Gastroesophageal sphincter (tissue), 4 donors: Measurements from ENCODE around the gene AK8. TPM values are rescaled to one million over a fixed set of nuclear protein-coding genes. Genes with fewer than 3 reads are reported as not detected.

Experiments used
- ATAC-seq: fragments of 150-250 bp; one replicate; pipeline ENCODE4 v1.9.1; 2016; ENCODE audit warnings: mild to moderate bottlenecking, moderate library complexity
- H3K27ac ChIP-seq, 4 donors: fragments of 200-600 bp; sonication (generic) in 3 of 4; 1 replicate in 3 of 4; 2 replicates in 1 of 4; pipeline ENCODE4 v1.5.1; 2016 to 2019
- H3K27me3 ChIP-seq: fragments of 200-600 bp; sonication (generic); one replicate; pipeline ENCODE4 v1.5.1; 2019
- H3K36me3 ChIP-seq, 2 donors: fragments of 200-600 bp; sonication (generic); one replicate each; pipeline ENCODE4 v1.5.1; 2019; ENCODE audit warnings: control low read depth in 1 of 2
- H3K4me1 ChIP-seq, 3 donors: fragments of 200-600 bp; sonication (generic); 1 replicate in 2 of 3; 2 replicates in 1 of 3; pipeline ENCODE4 v1.5.1; 2016 to 2019; ENCODE audit warnings: control low read depth in 2 of 3
- H3K4me3 ChIP-seq, 2 donors: fragments of 200-600 bp; sonication (generic); one replicate each; pipeline ENCODE4 v1.5.1; 2019; ENCODE audit warnings: mild to moderate bottlenecking in 1 of 2, moderate library complexity in 1 of 2
- H3K9me3 ChIP-seq, 3 donors: fragments of 200-600 bp; sonication (generic); one replicate each; pipeline ENCODE4 v1.5.1; 2017 to 2019; ENCODE audit warnings: control low read depth in 2 of 3
- EP300 ChIP-seq: sonication (generic); formaldehyde crosslinking; IDR thresholded peaks from one replicate; pipeline ENCODE4 v1.6.1; 2017; ENCODE audit warnings: antibody characterized with exemption, mild to moderate bottlenecking
- POLR2A ChIP-seq, 2 donors: fragments of 450-650 bp; IDR thresholded peaks; one replicate each; pipeline ENCODE4 v1.6.1; 2017; ENCODE audit warnings: antibody characterized with exemption in 2 of 2, mild to moderate bottlenecking in 2 of 2, moderate library complexity in 1 of 2
- POLR2AphosphoS5 ChIP-seq: sonication (generic); formaldehyde crosslinking; IDR thresholded peaks from one replicate; pipeline ENCODE4 v1.6.1; 2017; ENCODE audit warnings: antibody characterized with exemption
- WGBS, 2 donors: methylation state at CpG; one replicate each; pipeline ENCODE4 v1.1.5; 2018; ENCODE audit warnings: low coverage in 1 of 2; 5-methylcytosine and 5-hydroxymethylcytosine counted together
- total RNA-seq, 4 donors: library from RNA; depleted of rRNA; stranded (reverse); fragments of >200 nt; gene quantifications; one replicate each; pipeline ENCODE4 v1.1.0, GENCODE V29; 2016
- TF ChIP-seq, protein P1 (sequence below), 4 experiments: fragments of 200-600 bp in 2 of 4; fragments of 450-650 bp in 2 of 4; sonication (generic) in 1 of 4; IDR thresholded peaks; one replicate each; pipeline ENCODE4 v1.5.1; 2017 to 2019; ENCODE audit warnings: antibody characterized with exemption in 4 of 4, mild to moderate bottlenecking in 2 of 4, moderate library complexity in 2 of 4

The AK8 gene
- total RNA-seq, 4 donors from 2014 or later: 0.31 to 0.81 (median 0.63) TPM

DNA sequence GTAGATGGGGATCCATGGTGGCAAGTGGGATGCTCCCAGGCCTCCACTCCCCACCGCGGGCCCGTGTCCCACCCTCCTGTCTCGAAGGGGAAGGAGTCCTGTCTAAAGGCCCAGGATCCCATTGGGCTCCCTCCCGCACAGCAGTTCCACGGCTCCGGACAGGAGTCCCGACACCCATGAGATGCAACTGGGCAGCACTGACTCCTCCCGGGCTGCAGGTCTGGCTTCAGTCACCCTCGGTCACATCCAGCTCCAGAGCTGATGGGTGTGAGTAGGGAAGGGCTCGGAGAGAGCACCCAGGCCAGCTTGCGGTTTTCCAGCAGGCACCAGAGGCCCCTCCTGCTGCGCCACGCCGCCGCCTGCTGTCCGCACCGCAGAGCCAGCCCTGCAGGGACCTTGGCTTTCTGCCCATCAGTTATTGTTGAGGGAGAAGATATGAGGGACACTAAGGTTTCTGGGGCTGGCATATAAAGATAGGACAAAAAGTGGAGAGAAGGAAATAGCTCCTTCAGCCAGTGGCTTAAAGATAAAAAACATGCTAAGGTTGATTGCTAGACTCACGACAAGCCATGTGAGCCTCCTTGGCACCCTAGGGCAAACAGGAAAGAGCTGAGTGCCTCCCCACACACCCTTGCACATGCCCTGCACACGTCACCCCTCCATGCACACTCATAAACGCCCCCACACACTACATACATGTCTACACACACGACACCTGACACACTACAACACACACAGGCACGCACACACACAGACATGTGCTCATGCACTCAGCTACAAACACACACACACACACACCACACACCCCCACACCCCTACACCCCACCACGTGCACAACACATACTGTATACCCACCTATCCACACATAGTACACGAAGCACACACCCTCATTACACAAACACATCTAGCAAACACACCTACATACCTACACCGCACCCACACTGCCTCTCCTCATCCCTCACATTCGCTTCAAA lies 79.0 kb downstream of the AK8 start:
- no peaks in the 10 kb centered on the region for H3K36me3 ChIP-seq
- H3K27me3 ChIP-seq: peaks cover 58% of the 10 kb centered on the region
- H3K9me3 ChIP-seq: no peaks in the 10 kb centered on the region
- peaks cover 0 to 12% (median 0%) of the 10 kb centered on the region in 3 donors for H3K4me1 ChIP-seq
- ATAC-seq: peak; percentile 37
- 52 to 70% methylated on average over 9 to 16 of the region's 27 CpGs for WGBS, 2 donors
- H3K4me3 ChIP-seq: no peak overlapping the region
- no peak overlapping the region for H3K27ac ChIP-seq
- TF ChIP-seq EP300 (no peak), POLR2A (IDR thresholded peaks at IDR 0.05) (no peak), POLR2AphosphoS5 (no peak)
- TF ChIP-seq, protein P1, sequence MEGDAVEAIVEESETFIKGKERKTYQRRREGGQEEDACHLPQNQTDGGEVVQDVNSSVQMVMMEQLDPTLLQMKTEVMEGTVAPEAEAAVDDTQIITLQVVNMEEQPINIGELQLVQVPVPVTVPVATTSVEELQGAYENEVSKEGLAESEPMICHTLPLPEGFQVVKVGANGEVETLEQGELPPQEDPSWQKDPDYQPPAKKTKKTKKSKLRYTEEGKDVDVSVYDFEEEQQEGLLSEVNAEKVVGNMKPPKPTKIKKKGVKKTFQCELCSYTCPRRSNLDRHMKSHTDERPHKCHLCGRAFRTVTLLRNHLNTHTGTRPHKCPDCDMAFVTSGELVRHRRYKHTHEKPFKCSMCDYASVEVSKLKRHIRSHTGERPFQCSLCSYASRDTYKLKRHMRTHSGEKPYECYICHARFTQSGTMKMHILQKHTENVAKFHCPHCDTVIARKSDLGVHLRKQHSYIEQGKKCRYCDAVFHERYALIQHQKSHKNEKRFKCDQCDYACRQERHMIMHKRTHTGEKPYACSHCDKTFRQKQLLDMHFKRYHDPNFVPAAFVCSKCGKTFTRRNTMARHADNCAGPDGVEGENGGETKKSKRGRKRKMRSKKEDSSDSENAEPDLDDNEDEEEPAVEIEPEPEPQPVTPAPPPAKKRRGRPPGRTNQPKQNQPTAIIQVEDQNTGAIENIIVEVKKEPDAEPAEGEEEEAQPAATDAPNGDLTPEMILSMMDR (IDR thresholded peaks at IDR 0.05): no peak

DNA sequence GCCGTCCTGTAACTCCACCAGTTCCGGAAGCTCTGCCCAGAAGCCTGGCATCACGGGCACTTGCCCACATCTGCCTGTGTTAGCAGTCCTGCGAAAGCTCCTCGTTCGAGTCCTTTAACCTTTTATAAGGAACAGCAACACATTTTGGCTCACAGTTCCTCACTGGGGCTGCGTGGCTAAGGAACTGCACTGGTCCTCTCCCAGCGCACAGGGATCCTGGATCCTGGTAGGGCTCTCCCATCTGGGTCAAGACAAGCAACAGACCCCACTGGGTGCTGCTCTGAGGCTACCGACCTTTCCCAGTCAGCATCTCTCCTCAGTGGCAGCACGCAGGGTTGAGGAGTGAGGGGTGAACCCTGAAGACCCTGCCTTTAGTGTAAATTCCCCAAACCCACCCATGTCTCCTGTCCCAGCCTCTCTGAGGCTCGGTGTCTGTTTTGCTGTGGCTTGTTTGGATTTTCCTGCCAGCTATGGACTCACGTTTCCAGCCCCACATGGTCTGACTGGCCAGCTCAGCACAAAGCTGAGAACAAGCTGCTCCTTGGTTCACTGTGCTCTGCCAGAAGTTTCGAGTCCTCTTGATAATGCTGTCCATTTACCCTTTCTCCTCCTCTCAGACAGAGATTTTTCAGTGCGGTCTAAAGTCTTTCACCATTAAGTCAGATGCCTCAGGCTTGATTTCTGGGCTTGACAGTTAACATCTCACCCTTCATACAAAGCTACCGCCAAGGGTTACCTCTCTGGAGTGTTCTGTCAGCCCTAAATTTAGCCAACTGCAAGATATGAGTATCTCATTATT lies 80.0 kb downstream of the AK8 start:
- H3K4me3 ChIP-seq: no peak overlapping the region
- WGBS, 2 donors: 64 to 66% methylated on average over 7 to 12 of the region's 15 CpGs
- H3K27ac ChIP-seq: no peak overlapping the region
- ATAC-seq: no peak
- no peaks in the 10 kb centered on the region for H3K36me3 ChIP-seq
- TF ChIP-seq POLR2AphosphoS5 (no peak), POLR2A (IDR thresholded peaks at IDR 0.05) (no peak), EP300 (no peak)
- TF ChIP-seq, protein P1 (IDR thresholded peaks at IDR 0.05): no peak
- H3K27me3 ChIP-seq: peaks cover 57% of the 10 kb centered on the region
- H3K9me3 ChIP-seq: no peaks in the 10 kb centered on the region
- H3K4me1 ChIP-seq: peaks cover 0 to 12% (median 0%) of the 10 kb centered on the region in 3 donors

DNA sequence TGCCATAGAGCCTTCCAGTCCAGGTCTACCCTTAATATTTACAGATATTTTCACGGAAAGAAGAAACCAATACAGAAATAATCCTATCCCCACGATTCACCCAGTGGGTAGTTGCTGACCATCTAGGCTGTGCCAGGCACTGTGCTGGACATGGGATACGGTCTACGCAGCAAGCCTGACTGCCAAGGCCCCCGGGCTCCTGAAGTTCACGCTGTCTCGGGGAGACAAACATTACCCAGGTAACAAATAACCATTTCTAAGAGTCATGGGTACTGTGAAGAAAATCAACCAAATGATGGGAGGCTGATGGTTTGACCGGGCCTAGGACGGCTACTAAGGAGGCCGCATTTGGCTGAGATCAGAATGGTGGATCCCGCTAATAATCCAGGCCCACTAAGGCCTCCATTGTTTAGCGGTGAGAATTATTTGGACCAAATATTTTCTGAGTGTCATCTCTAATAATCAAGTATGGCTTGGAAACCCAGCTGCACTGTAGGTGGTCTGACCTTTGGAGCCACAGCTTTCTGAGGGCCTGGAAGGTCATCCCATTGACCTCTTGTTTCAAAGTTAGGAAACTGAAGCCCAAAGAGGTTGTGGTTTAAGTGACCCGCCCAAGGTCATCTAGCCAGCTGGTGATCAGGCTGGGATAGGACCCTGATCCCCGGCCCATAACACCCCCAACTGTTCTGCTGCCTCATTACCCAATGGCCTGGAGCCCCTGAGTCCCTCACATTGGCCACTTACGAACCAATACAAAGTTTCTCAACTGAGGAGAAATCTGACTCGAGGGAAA lies 82.4 kb downstream of the AK8 start:
- Histone ChIP-seq H3K9me3 (no peaks in the 10 kb centered on the region), H3K27me3 (peaks cover 49% of the 10 kb centered on the region), H3K36me3 (no peaks in the 10 kb centered on the region), H3K4me1 (peaks cover 0 to 12% (median 0%) of the 10 kb centered on the region in 3 donors), H3K4me3 (no peak overlapping the region), H3K27ac (no peak overlapping the region)
- no peak for ATAC-seq
- 82 to 84% methylated on average over 9 to 14 of the region's 16 CpGs for WGBS, 2 donors
- TF ChIP-seq POLR2AphosphoS5 (no peak), EP300 (no peak), POLR2A (IDR thresholded peaks at IDR 0.05) (no peak)
- TF ChIP-seq, protein P1 (IDR thresholded peaks at IDR 0.05): no peak

DNA sequence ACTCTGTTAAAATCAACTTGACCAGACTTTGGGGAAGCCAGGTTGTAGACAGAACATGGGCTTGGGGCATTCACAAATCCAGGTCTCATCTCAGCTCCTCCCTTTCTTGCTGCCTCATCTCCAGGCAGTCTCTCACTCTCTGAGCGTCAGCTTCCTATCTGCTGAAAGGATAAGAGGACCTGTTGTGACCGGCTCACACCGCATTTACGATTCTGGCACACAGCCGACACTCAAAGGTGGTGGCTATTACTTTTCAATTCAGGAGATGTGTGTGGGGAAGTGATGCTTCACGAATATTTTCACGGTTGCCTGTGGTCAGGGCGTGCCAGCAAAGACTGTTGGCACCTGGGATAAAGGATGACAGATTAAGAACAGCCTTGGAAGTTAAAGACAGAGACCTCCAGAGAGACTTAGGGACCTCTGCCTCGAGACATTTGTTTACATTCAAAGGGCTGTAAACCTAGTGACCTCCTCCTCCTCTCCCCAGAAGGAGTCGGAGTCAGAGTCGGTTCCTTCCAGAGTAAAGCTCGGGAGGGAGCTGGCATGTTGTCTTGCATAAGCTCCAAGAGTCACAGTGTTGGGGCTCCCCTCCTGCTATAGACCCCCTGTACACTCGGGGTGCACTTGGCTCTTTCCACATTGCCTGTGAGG lies 83.2 kb downstream of the AK8 start:
- peaks cover 49% of the 10 kb centered on the region for H3K27me3 ChIP-seq
- no peak for TF ChIP-seq POLR2A (IDR thresholded peaks at IDR 0.05)
- TF ChIP-seq, protein P1 (IDR thresholded peaks at IDR 0.05): no peak
- no peak for TF ChIP-seq EP300
- no peak for TF ChIP-seq POLR2AphosphoS5
- 14 to 30% methylated on average over 4 to 9 of the region's 13 CpGs for whole genome bisulfite sequencing, 2 donors
- peaks cover 0 to 4% (median 0%) of the 10 kb centered on the region in 3 donors for H3K4me1 ChIP-seq
- H3K4me3 ChIP-seq: no peak overlapping the region
- no peak for ATAC-seq
- no peak overlapping the region for H3K27ac ChIP-seq
- H3K9me3 ChIP-seq: no peaks in the 10 kb centered on the region
- H3K36me3 ChIP-seq: no peaks in the 10 kb centered on the region
